Activated naive CD4-positive, alpha-beta T cell (primary cell): ENCODE measurements around the gene SENP2.
"Not testable (repeated sequence)": the region's sequence is repeated elsewhere in the genome, so short reads cannot be mapped to it uniquely, and the experiment has no call there.

Experiments
- DNase-seq, 4 experiments: peaks; one replicate each; lab custom pipeline; 2025; lab: John Stamatoyannopoulos, UW

SENP2 gene

GRCh38 chr3:185586686-185587039 is 568 bp downstream of the SENP2 start:
- no peak for DNase-seq

DNA sequence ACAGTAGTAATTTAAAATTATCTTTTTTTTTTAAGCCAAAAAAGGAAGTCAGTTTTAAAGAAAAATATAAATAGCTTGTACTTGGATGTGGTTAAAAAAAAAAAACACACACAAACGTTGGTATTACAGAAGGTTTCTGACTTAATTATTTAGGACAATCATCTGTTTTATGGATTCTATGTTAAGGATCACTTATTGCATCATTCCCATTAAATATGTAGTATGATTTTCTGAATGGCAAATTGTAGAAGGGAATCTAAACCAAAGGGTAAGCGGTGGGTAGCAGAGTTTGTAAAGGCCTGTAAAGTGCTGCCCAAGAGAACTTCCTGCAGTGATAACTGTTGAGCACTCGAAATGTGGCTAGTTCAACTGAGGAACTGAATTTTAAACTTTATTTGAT is 8.0 kb downstream of the SENP2 start:
- DNase-seq = no peak

DNA sequence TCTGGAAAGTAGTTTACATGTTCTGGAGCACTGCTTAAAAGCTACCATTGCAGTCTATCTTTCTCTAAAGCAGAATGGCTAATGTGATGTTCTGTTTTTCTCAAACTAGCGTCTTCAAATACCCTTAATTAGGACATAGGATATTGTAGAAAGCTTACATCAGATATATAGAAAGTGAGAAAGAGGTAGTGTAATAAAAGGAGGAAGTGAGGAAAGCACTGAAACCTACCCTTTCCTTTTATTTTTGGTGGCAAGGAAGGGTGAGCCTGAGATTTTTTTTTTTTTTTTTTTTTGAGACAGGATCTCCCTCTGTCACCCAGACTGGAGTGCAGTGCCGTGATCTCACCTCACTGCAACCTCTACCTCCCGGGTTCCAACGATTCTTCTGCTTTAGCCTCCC is 9.4 kb downstream of the SENP2 start:
- no peak for DNase-seq

- no peak for DNase-seq
Measured at GRCh38 chr3:185605566-185605965, 19.5 kb downstream of the SENP2 start.

- DNase-seq = no peak
Measured at GRCh38 chr3:185606196-185606595, 20.1 kb downstream of the SENP2 start.

DNA sequence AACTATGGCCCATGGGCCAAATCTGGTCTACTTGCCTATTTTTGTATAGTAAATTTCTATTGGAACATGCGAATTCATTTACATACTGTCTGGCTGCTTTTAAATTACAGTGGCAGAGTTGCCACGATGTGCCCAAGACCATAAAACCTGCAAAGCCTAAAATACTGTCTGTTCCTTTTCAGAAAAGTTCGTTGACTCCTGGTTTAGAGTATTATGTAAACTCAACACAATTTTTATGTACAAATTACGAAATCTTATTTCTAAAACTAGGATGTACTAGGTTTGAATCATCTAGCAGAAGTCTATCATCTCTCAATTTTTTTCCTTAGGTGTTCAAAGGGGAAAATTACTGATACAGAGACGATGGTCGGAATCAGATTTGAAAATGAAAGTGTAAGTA is 26.9 kb downstream of the SENP2 start:
- DNase-seq = no peak

GRCh38 chr3:185623939-185624665 is 38.0 kb downstream of the SENP2 start:
- no peak for DNase-seq

GRCh38 chr3:185625784-185626183 is 39.7 kb downstream of the SENP2 start:
- DNase-seq = no peak

GRCh38 chr3:185629554-185630181 is 43.6 kb downstream of the SENP2 start:
- no peak for DNase-seq

- DNase-seq = no peak
Measured at GRCh38 chr3:185630182-185630622, 44.1 kb downstream of the SENP2 start.

DNA sequence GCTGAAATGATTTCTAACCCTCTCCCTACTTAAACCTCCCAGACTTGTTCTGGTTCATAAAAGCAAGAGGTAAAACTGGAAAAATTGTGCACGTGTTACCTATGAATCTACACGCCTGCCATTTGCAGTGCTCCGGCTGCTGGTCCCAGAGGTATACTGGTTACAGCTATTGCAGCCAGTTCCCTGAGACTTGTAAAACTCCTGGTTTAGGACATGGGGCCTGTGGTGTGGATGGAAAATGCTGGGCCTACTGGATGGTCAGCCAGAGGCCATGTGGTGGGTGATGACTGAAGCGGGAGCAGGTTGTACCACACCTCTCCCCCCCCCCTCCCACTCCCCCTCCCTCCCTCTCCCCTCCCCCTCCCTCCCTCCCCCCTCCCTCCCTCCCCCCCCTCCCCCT is 45.0 kb downstream of the SENP2 start:
- no peak for DNase-seq

DNA sequence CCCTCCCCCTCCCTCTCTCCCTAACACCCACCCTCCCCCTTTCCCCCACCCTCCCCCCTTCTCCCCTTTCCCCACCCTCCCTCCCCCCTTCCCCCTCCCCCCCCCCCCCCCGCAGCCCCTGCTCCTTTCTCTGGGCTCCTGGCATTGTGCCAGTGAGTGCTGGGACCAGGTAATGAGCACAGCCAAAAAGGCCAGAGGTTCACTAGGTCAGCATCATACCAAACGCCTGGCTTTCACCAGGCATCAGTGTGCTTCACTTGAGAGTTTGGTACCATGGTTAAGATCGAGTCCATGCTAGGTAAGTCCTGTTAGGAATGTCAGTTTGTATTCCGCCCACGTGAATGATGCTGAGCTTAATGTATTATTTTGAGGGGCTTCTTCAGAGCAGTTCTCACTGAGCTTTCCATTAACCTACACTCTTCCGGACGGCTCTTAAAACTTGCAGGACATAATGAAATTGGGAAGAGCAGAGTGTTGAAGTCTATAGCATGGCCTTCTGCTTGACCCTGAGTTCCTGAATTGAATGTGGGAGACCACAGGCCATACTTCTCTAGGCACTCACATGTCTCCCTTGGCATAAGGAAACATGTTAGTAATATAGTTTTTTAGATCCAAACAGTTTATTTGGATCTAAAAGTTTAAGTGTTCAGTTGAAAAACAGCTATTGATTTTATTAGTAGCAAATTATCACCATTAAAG is 45.6 kb downstream of the SENP2 start:
- no peak for DNase-seq

GRCh38 chr3:185632996-185633395 is 46.9 kb downstream of the SENP2 start:
- DNase-seq = no peak

DNA sequence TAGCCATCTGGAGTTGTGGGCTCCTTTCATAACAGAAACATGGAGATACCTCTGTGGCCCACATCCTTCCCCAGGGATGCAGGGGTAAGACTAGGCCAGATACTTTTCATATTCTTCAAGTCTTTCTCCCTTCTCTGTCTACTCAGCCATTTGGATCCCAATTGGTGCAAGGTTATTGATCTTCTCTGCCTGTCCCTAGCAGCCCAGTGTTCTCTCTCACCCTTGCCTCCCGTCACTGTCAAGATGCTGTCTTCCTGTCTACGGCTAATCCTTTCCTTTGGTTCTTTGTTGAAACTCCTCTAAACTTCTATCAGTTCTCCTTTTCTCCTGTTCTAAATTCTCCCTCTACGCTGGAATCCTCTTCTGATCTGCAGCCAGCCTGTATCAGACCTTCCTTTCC is 51.3 kb downstream of the SENP2 start:
- DNase-seq = no peak

- DNase-seq = not testable (repeated sequence)
Measured at GRCh38 chr3:185638651-185639050, 52.6 kb downstream of the SENP2 start.

GRCh38 chr3:185639632-185640206 is 53.6 kb downstream of the SENP2 start:
- no peak for DNase-seq

DNA sequence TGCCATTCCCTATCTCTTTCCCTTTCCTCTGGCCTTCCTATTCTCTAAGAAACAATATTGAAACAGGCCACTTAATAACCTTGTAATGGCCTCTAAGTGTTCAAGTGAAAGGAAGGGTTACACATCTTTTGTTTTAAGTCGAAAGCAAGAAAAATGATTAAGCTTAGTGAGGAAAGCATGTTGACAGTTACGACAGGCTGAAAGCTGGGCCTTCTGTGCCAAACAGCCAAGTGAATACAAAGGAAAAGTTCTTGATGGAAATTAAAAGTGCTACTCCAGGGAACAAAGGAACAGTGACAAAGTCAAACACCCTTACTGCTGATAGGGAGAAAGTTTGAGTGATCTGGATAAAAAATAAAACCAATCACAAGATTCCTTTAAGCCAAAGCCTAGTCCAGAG is 54.2 kb downstream of the SENP2 start:
- no peak for DNase-seq

GRCh38 chr3:185645191-185645590 is 59.1 kb downstream of the SENP2 start:
- DNase-seq = not testable (repeated sequence)

GRCh38 chr3:185645596-185646381 is 59.7 kb downstream of the SENP2 start:
- no peak for DNase-seq

- no peak for DNase-seq
Measured at GRCh38 chr3:185646382-185647133, 60.5 kb downstream of the SENP2 start.

GRCh38 chr3:185647134-185647879 is 61.2 kb downstream of the SENP2 start:
- DNase-seq = no peak
